HepG2 (cell line): ENCODE data around the gene UCN2. TPM values are rescaled to one million over a fixed set of nuclear protein-coding genes. Genes with fewer than 3 reads are reported as not detected.
A peak's percentile ranks its signal among the peaks of the same experiment; 100 is the strongest.

Experiments
- ARID5B ChIP-seq: IDR thresholded peaks from 2 replicates; pipeline ENCODE4 v1.4.0; 2020; ENCODE audit warnings: mild to moderate bottlenecking, missing genetic modification reagents
- ARNT2 ChIP-seq: sonication (generic); formaldehyde crosslinking; IDR thresholded peaks from 2 replicates; pipeline ENCODE4 v1.8.0; 2022; ENCODE audit warnings: mild to moderate bottlenecking, low read depth, missing genetic modification reagents, moderate library complexity
- ATM ChIP-seq: fragments of 450-650 bp; IDR thresholded peaks from 2 replicates; pipeline ENCODE4 v1.7.1; 2017; ENCODE audit warnings: mild to moderate bottlenecking, borderline replicate concordance
- CERS6 ChIP-seq: sonication (generic); formaldehyde crosslinking; IDR thresholded peaks from 2 replicates; pipeline ENCODE4 v1.5.0; 2020; ENCODE audit warnings: missing genetic modification reagents
- KDM2A ChIP-seq: sonication (generic); formaldehyde crosslinking; IDR thresholded peaks from 2 replicates; pipeline ENCODE4 v1.4.0; 2020; ENCODE audit warnings: low read depth, missing genetic modification reagents, borderline replicate concordance
- NFE2L2 ChIP-seq: fragments of 150-350 bp; IDR thresholded peaks from 2 replicates; pipeline ENCODE4 v1.6.1; 2014; ENCODE audit warnings: low read length
- NR1H2 ChIP-seq: sonication (generic); formaldehyde crosslinking; IDR thresholded peaks from 2 replicates; pipeline ENCODE4 v1.8.1; 2022; ENCODE audit warnings: low read depth, missing genetic modification reagents, borderline replicate concordance
- PHF20 ChIP-seq: sonication (generic); formaldehyde crosslinking; IDR thresholded peaks from 2 replicates; pipeline ENCODE4 v1.5.0; 2020; ENCODE audit warnings: mild to moderate bottlenecking, missing genetic modification reagents
- RAD21 ChIP-seq: fragments of 450-650 bp; formaldehyde crosslinking; IDR thresholded peaks from 2 replicates; pipeline ENCODE4 v1.5.0; 2020; ENCODE audit warnings: mild to moderate bottlenecking
- RFX3 ChIP-seq: IDR thresholded peaks from 2 replicates; pipeline ENCODE4 v1.6.1; 2016; ENCODE audit warnings: missing biosample characterization, missing genetic modification reagents
- RFXAP ChIP-seq: sonication (generic); formaldehyde crosslinking; IDR thresholded peaks from 2 replicates; pipeline ENCODE4 v1.4.0; 2020; ENCODE audit warnings: missing genetic modification reagents, borderline replicate concordance
- TBX3 ChIP-seq: fragments of 450-650 bp; IDR thresholded peaks from 2 replicates; pipeline ENCODE4 v1.6.1; 2017; ENCODE audit warnings: antibody characterized with exemption, mild to moderate bottlenecking, inconsistent platforms, borderline replicate concordance
- TCF7 ChIP-seq: sonication (generic); IDR thresholded peaks from 2 replicates; pipeline ENCODE4 v1.6.1; 2016; ENCODE audit warnings: antibody characterized with exemption, low read depth
- U2AF1 ChIP-seq: fragments of 200-400 bp; formaldehyde crosslinking; optimal IDR thresholded peaks from 2 replicates; pipeline ENCODE3; 2017; ENCODE audit warnings: mild to moderate bottlenecking, low read depth, low read length
- ZBTB4 ChIP-seq: sonication (generic); formaldehyde crosslinking; IDR thresholded peaks from 2 replicates; pipeline ENCODE4 v1.4.0; 2020; ENCODE audit warnings: missing genetic modification reagents, mild to moderate bottlenecking, borderline replicate concordance
- ZKSCAN5 ChIP-seq: sonication (generic); formaldehyde crosslinking; IDR thresholded peaks from 2 replicates; pipeline ENCODE4 v1.5.1; 2020; ENCODE audit warnings: mild to moderate bottlenecking, missing genetic modification reagents
- ZNF10 ChIP-seq: sonication (generic); formaldehyde crosslinking; IDR thresholded peaks from 2 replicates; pipeline ENCODE4 v1.4.0; 2020; ENCODE audit warnings: mild to moderate bottlenecking, low read depth, missing genetic modification reagents, borderline replicate concordance
- ZNF20 ChIP-seq: sonication (generic); formaldehyde crosslinking; IDR thresholded peaks from 2 replicates; pipeline ENCODE4 v1.4.0; 2020; ENCODE audit warnings: mild to moderate bottlenecking, moderate library complexity, missing genetic modification reagents
- ZNF24 ChIP-seq: fragments of 450-650 bp; IDR thresholded peaks from 2 replicates; pipeline ENCODE4 v1.6.1; 2017; ENCODE audit warnings: antibody characterized with exemption, mild to moderate bottlenecking
- ZNF597 ChIP-seq: sonication (generic); formaldehyde crosslinking; IDR thresholded peaks from 2 replicates; pipeline ENCODE4 v1.5.0; 2020; ENCODE audit warnings: missing genetic modification reagents
- ZNF619 ChIP-seq: sonication (generic); formaldehyde crosslinking; IDR thresholded peaks from 2 replicates; pipeline ENCODE4 v1.4.0; 2020; ENCODE audit warnings: mild to moderate bottlenecking, missing genetic modification reagents
- polyA plus RNA-seq, 8 experiments: library from polyadenylated mRNA; depleted of rRNA in 3 of 8; stranded (reverse) in 7 of 8; unstranded in 1 of 8; fragments of >200 nt; fragmentation: Illumina TruSeq in 4 of 8; extraction: Trizol in 4 of 8; gene quantifications; 2 replicates each; pipeline versions ENCODE4 v1.2.1 to v1.2.3, GENCODE V29; 2011 to 2016; ENCODE audit warnings: low read depth in 4 of 8, missing spikeins in 1 of 8, mixed read lengths in 1 of 8; ENCODE audit not compliant: insufficient read depth in 1 of 8
- total RNA-seq, 5 experiments: library from RNA; depleted of rRNA; stranded (reverse); fragments of >200 nt; fragmentation: Illumina TruSeq; extraction: Trizol; gene quantifications; 2 replicates each; pipeline ENCODE4 v1.2.3, GENCODE V29; 2016; ENCODE audit warnings: low read depth in 1 of 5

UCN2 gene
- total and polyA plus RNA-seq, 2 of the 13 experiments (the other 11 are each of a cell fraction or from before 2014, with no cell fraction given), result 0.07 to 1.5 TPM

- TF ChIP-seq NR1H2 (CRISPR knock-in tag) (no peak), PHF20 (no peak), ZNF20 (no peak), ARNT2 (CRISPR knock-in tag) (no peak), RFXAP (CRISPR knock-in tag) (no peak), ZBTB4 (CRISPR knock-in tag) (no peak), ZNF24 (no peak), TCF7 (no peak), ZNF619 (CRISPR knock-in tag) (no peak), ATM (no peak), KDM2A (CRISPR knock-in tag) (peak; percentile 37; the same call in 1 of the 2 replicates), RFX3 (CRISPR knock-in tag) (no peak), TBX3 (no peak), ZKSCAN5 (CRISPR knock-in tag) (no peak), RAD21 (CRISPR knock-in tag) (peak; percentile 83), NFE2L2 (no peak), CERS6 (CRISPR knock-in tag) (no peak), ZNF597 (CRISPR knock-in tag) (no peak), ARID5B (CRISPR knock-in tag) (no peak), ZNF10 (no peak), U2AF1 (no peak)
These were observed 14.6 kb downstream of the UCN2 start (continued) for GRCh38 chr3:48548729-48549705.
